ENCODE measurements around the gene BRSK1. TPM values are rescaled to one million over a fixed set of nuclear protein-coding genes. Genes with fewer than 3 reads are reported as not detected.
A peak's percentile ranks its signal among the peaks of the same experiment; 100 is the strongest.

BRSK1 gene
- polyA plus RNA-seq, 3 donors = not detected

GRCh38 chr19:55278391-55279135, 5.2 kb upstream of the BRSK1 start:
- Histone ChIP-seq H3K4me1 (ENCODE audit: control insufficient read depth in 1 of 2, insufficient read depth in 2 of 2, low read length in 2 of 2) (peaks cover 30 to 39% of the 10 kb centered on the region in 2 donors), H3K27ac (ENCODE audit: low read depth in 1 of 2, low read length in 2 of 2) (no peak overlapping the region), H3K9ac (ENCODE audit: insufficient read depth, low read length, poor library complexity, severe bottlenecking) (no peak overlapping the region), H3K4me2 (replicated peaks; ENCODE audit: extremely low read depth, low read length, poor library complexity, severe bottlenecking) (no peak overlapping the region), H3K4me3 (replicated peaks in 1 of 3; ENCODE audit: low read depth in 2 of 3, low read length in 3 of 3) (no peak overlapping the region), H2AFZ (ENCODE audit: insufficient read depth, low read depth, low read length, poor library complexity, severe bottlenecking) (no peak overlapping the region), H3K79me2 (ENCODE audit: insufficient read depth, low read length) (peaks cover 4% of the 10 kb centered on the region), H3K9me3 (replicated peaks in 1 of 2; ENCODE audit: control insufficient read depth in 1 of 2, insufficient read depth in 1 of 2, low read length in 2 of 2) (no peaks in the 10 kb centered on the region), H4K20me1 (ENCODE audit: insufficient read depth, low read length) (no peaks in the 10 kb centered on the region), H3K36me3 (replicated peaks in 1 of 2; ENCODE audit: control insufficient read depth in 1 of 2, insufficient read depth in 2 of 2, low read length in 2 of 2) (peaks cover 0 to 15% of the 10 kb centered on the region in 2 donors), H3K27me3 (ENCODE audit: control insufficient read depth in 2 of 2, insufficient read depth in 2 of 2, low read length in 2 of 2) (peaks cover 0 to 7% of the 10 kb centered on the region in 2 donors)
- no peak overlapping the region for H3K4me3 Mint-ChIP-seq
- no peak for DNase-seq
- peaks cover 19 to 23% of the 10 kb centered on the region in 2 donors for H3K36me3 Mint-ChIP-seq
- intact Hi-C loops (cut with micrococcal nuclease) = loop anchor here in 1 of 2 donors (2.0 kb wide), 1 partner anchor 20 kb away; the partner anchor contains the start of gene PPP6R1
- WGBS (ENCODE audit: insufficient coverage) = 98% methylated on average over 8 of the region's 13 CpGs
- H3K27me3 Mint-ChIP-seq (ENCODE audit: low read depth in 3 of 3) = peaks cover 4 to 10% (median 10%) of the 10 kb centered on the region in 3 donors
- TF ChIP-seq CTCF (IDR thresholded peaks at IDR 0.05) = no peak
- H3K27ac Mint-ChIP-seq = peak overlapping the region in 2 of 7 donors; percentile 36 to 82
- peaks cover 0 to 5% (median 0%) of the 10 kb centered on the region in 7 donors for H3K9me3 Mint-ChIP-seq
- H3K4me1 Mint-ChIP-seq = peaks cover 37% of the 10 kb centered on the region

GRCh38 chr19:55279340-55279739, 4.5 kb upstream of the BRSK1 start:
- H3K4me1 Mint-ChIP-seq = peaks cover 37% of the 10 kb centered on the region
- no peaks in the 10 kb centered on the region for H4K20me1 ChIP-seq (ENCODE audit: insufficient read depth, low read length)
- H3K9ac ChIP-seq (ENCODE audit: insufficient read depth, low read length, poor library complexity, severe bottlenecking) = peak overlapping the region; percentile 68
- no peak for TF ChIP-seq CTCF (IDR thresholded peaks at IDR 0.05)
- no peaks in the 10 kb centered on the region for H3K9me3 ChIP-seq (replicated peaks in 1 of 2; ENCODE audit: control insufficient read depth in 1 of 2, insufficient read depth in 1 of 2, low read length in 2 of 2)
- peak overlapping the region; percentile 53 to 98 (median 78) for H3K4me3 ChIP-seq (replicated peaks in 1 of 3; ENCODE audit: low read depth in 2 of 3, low read length in 3 of 3)
- peak overlapping the region; percentile 88 for H3K4me2 ChIP-seq (replicated peaks; ENCODE audit: extremely low read depth, low read length, poor library complexity, severe bottlenecking)
- H2AFZ ChIP-seq (ENCODE audit: insufficient read depth, low read depth, low read length, poor library complexity, severe bottlenecking) = peak overlapping the region; percentile 85
- peaks cover 6 to 12% (median 12%) of the 10 kb centered on the region in 3 donors for H3K27me3 Mint-ChIP-seq (ENCODE audit: low read depth in 3 of 3)
- H3K27ac ChIP-seq (ENCODE audit: low read depth in 1 of 2, low read length in 2 of 2) = peak overlapping the region; percentile 70 to 81
- peaks cover 30 to 39% of the 10 kb centered on the region in 2 donors for H3K4me1 ChIP-seq (ENCODE audit: control insufficient read depth in 1 of 2, insufficient read depth in 2 of 2, low read length in 2 of 2)
- peak overlapping the region; percentile 92 to 99 (median 96) for H3K27ac Mint-ChIP-seq
- 13% methylated on average over 20 of the region's 23 CpGs for WGBS (ENCODE audit: insufficient coverage)
- H3K79me2 ChIP-seq (ENCODE audit: insufficient read depth, low read length) = peaks cover 4% of the 10 kb centered on the region
- H3K36me3 Mint-ChIP-seq = peaks cover 17% of the 10 kb centered on the region in 2 donors
- H3K9me3 Mint-ChIP-seq = peaks cover 0 to 5% (median 0%) of the 10 kb centered on the region in 7 donors
- H3K4me3 Mint-ChIP-seq = peak overlapping the region; percentile 98 to 99
- DNase-seq = no peak
- peaks cover 0 to 9% of the 10 kb centered on the region in 2 donors for H3K36me3 ChIP-seq (replicated peaks in 1 of 2; ENCODE audit: control insufficient read depth in 1 of 2, insufficient read depth in 2 of 2, low read length in 2 of 2)
- intact Hi-C loops (cut with micrococcal nuclease) = loop anchor here in 1 of 2 donors (2.0 kb wide), 1 partner anchor 21 kb away; the partner anchor contains the start of gene PPP6R1
- H3K27me3 ChIP-seq (ENCODE audit: control insufficient read depth in 2 of 2, insufficient read depth in 2 of 2, low read length in 2 of 2) = peaks cover 0 to 8% of the 10 kb centered on the region in 2 donors
